ENCODE measurements around the gene HSBP1. TPM values are rescaled to one million over a fixed set of nuclear protein-coding genes. Genes with fewer than 3 reads are reported as not detected.

HSBP1 gene
- total RNA-seq, 1 experiment from 2014 or later = 230 TPM

- Histone ChIP-seq H4K91ac (ENCODE audit: insufficient read length, low read depth, low read length) (no peak overlapping the region), H3K4me2 (ENCODE audit: insufficient read depth, insufficient read length, low read length) (no peak overlapping the region), H3K18ac (ENCODE audit: insufficient read length, low read depth, low read length) (no peak overlapping the region), H2AK5ac (ENCODE audit: insufficient read length, low read length) (no peak overlapping the region), H3K23me2 (ENCODE audit: insufficient read length, low read depth, low read length, poor library complexity, severe bottlenecking) (no peaks in the 10 kb centered on the region), H2BK20ac (ENCODE audit: low read depth, low read length, poor library complexity, severe bottlenecking) (no peak overlapping the region), H3K4ac (ENCODE audit: low read depth, low read length) (no peak overlapping the region), H2BK5ac (ENCODE audit: insufficient read length, low read length) (no peak overlapping the region), H3K9me3 (ENCODE audit: control insufficient read depth, low read depth, low read length) (no peaks in the 10 kb centered on the region), H3K23ac (ENCODE audit: insufficient read length, low read depth, low read length) (no peak overlapping the region), H3K14ac (ENCODE audit: insufficient read depth, low read length) (no peak overlapping the region), H3K79me1 (ENCODE audit: insufficient read depth, low read depth, low read length, poor library complexity, severe bottlenecking) (no peaks in the 10 kb centered on the region), H3K4me1 (ENCODE audit: insufficient read depth, low read length) (peaks cover 10% of the 10 kb centered on the region; the same call in 1 of the 2 replicates), H3K56ac (ENCODE audit: insufficient read length, low read depth, low read length) (no peak overlapping the region), H3K27me3 (ENCODE audit: insufficient read depth, low read length) (no peaks in the 10 kb centered on the region), H3K79me2 (ENCODE audit: insufficient read depth, low read length) (no peaks in the 10 kb centered on the region), H4K20me1 (ENCODE audit: control insufficient read depth, insufficient read depth, insufficient read length) (no peaks in the 10 kb centered on the region), H4K8ac (replicated peaks; ENCODE audit: insufficient read length, low read depth, low read length) (no peak overlapping the region), H3K27ac (ENCODE audit: insufficient read length, low read depth, low read length) (no peak overlapping the region), H2BK120ac (ENCODE audit: low read depth, low read length, poor library complexity, severe bottlenecking) (no peak overlapping the region), H3K9ac (ENCODE audit: extremely low read depth, insufficient read length, low read length) (no peak overlapping the region), H2BK12ac (ENCODE audit: insufficient read length, low read depth, low read length) (no peak overlapping the region), H4K5ac (ENCODE audit: insufficient read length, low read depth, low read length) (no peak overlapping the region), H3T11ph (ENCODE audit: low read length) (no peak overlapping the region), H2AFZ (ENCODE audit: low read length) (no peak overlapping the region), H2BK15ac (ENCODE audit: low read depth, low read length) (no peak overlapping the region)
- DNase-seq = no peak
- H3K9me3 Mint-ChIP-seq = no peaks in the 10 kb centered on the region
- H3K27me3 Mint-ChIP-seq (ENCODE audit: low read depth) = no peaks in the 10 kb centered on the region
- WGBS (ENCODE audit: extremely low coverage, insufficient read length, low lambda C conversion rate) = no CpG with 5 or more reads among the region's 4 CpGs
- no peaks in the 10 kb centered on the region; a peak in 1 of 7 replicates for H3K36me3 Mint-ChIP-seq (ENCODE audit: insufficient read depth in 1 of 3, low read depth in 3 of 3)
- TF ChIP-seq CTCF (conservative IDR thresholded peaks at IDR 0.05) = no peak
- no peak overlapping the region for H3K27ac Mint-ChIP-seq
- peaks cover 58 to 59% of the 10 kb centered on the region in 2 experiments for H3K4me1 Mint-ChIP-seq
- no peak overlapping the region for H3K4me3 Mint-ChIP-seq
Observed at GRCh38 chr16:83851473-83851872, 43.7 kb downstream of the HSBP1 start.
